Endothelial cell of hepatic sinusoid (primary cell): Measurements from ENCODE around the gene DCXR.

Experiments used
- in situ Hi-C: cut with HindIII; loops from 2 replicates; pipeline ENCODE4 v1.10.0; 2017; ENCODE audit warnings: low sequenced_read_pairs

The DCXR gene

GRCh38 chr17:82073446-82073845 lies 35.9 kb upstream of the DCXR start:
- in situ Hi-C loops = no loop called here

DNA sequence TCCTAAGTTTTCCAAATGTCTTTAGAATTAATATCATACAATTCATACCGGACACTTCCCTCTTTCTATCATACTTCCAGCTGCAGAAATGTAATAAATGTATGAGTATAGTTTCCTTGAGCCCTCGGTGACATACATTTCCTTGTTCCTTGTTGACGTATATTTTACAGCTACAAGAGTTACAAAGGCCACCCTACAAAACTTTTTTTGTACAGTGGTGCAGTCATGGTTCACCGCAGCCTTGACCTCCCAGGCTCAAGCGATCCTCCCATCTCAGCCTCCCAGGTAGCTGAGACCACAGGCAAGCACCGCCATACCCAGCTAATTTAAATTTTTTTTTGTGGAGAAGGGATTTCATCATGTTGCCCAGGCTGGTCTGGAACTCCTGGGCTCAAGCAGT lies 35.3 kb upstream of the DCXR start:
- in situ Hi-C loops = no loop called here

GRCh38 chr17:82070611-82071010 lies 33.1 kb upstream of the DCXR start:
- in situ Hi-C loops = no loop called here

GRCh38 chr17:82065638-82066303 lies 28.3 kb upstream of the DCXR start, which contains the start of gene DUS1L:
TSS of gene DUS1L (minus strand) at chr17:82065804. CDS start at chr17:82065059, 745 bp downstream.
- in situ Hi-C loops = no loop called here

DNA sequence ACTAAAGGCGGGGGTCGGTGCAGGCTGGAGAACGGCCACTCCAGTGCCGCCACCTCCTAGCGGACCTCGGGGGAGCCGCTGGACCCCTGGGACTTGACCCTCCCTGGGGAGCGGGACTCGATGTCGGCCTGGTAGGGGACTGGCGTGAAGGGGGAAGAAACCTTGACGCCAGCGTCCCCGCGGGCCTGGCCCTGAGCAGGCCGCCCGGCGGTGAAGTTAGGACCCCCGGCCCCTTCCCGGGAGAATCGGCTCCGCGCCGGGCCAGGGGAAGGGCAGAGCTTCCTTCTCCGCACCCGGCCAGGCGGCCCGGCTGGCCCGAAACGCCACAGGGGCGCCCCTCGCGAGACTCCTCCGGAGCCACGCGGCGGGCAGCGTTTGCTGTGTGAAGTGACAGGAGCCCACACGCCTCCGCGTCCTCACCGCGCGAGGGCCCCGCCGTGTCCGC lies 27.7 kb upstream of the DCXR start:
- in situ Hi-C loops = no loop called here

DNA sequence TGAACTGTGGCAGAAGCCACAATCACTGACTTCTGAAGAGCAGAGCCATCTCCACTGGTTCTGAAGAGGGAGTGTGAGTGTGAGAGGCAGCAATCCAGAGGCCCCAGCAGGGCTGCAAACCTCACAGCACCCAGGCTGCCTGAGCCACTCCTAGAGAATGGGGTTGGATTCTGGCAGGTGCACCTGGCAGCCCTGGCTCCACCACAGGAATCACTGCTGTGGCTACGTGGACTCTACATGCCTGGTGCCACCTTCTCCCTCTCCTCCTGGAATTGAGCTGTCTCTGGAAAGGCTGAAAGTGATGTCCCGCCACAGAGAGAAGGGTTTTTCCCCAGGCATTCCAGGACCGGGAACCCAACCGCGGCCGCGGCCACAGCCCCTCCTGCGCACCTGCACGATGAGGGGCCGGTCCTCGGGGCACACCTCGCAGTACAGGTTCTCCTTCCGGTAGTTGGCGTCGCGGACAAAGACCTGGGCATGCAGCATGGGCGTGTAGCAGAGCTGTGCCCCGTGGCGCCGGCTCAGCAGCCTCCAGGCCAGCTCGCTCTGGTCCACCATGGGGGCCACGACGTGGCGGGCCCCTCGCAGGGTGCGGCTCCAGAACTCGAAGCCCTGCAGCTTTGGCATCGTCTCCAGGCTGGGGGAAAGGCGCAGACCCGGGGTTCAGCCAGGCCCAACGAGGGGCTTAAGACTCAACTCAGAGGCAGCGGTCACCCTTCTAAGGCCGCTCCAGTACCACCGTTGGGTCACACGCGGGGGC lies 27.1 kb upstream of the DCXR start:
- in situ Hi-C loops = no loop called here

- in situ Hi-C loops = no loop called here
Observed at GRCh38 chr17:82063424-82064415, 26.2 kb upstream of the DCXR start.

GRCh38 chr17:82062984-82063368 lies 25.5 kb upstream of the DCXR start:
- in situ Hi-C loops = no loop called here

- in situ Hi-C loops = no loop called here
Observed at GRCh38 chr17:82062076-82062983, 24.8 kb upstream of the DCXR start.

- in situ Hi-C loops = no loop called here
Observed at GRCh38 chr17:82061047-82061925, 23.8 kb upstream of the DCXR start.

DNA sequence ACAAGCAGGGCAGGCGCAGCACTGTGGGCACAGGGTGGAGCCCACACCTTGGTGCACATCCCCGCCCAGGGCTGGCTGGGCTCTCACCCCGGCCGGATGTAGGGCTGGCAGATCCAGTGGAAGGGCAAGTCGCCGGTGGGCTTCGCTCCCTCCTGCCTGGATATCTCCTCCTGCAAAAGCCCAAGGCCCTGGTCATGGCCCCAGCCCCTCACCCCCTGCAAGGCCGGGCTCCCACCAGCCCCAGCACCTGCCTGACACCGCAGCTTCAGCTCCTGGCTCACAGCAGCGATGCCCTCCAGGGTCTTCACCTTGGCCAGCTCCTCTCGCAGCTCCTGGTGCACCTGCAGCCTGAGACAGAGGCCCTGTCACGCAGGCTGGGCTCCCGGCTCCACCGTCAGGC lies 23.1 kb upstream of the DCXR start:
- in situ Hi-C loops = no loop called here

GRCh38 chr17:82060001-82060380 lies 22.5 kb upstream of the DCXR start:
- in situ Hi-C loops = no loop called here

DNA sequence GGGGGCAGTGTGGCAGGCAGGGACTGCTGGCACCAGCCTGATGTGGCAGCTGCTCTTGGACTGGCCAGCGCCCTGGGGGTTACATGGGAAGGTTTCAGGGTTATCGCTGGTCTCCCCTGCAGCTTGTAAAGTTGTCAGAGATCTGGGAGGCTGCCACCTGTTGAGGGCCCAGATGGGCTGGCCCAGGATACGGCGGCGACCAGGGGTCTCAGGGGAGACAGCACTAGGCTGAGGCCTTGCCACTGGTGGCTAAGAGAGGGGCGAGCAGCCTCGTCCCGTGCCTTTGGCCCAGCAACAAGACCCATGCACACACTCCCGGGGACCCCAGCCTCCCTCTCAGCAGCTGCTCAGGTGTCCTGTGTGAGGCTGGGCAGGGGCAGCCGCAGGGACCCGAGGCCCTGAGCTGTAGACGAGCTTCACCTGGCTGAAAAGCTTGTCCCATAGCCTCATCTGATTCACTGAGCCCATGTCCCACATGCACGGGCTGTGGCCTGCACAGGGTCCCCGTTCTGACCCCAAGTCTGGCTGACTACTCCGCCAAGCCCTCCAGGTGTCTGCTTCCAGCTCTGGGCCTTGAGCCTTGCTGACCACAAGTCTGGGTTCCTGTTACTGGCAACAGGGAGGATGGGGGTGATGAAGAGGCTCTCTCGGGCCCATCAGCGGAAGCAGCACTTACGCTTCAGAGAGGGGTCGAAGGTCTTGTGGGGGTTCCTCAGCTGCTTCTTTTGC lies 21.9 kb upstream of the DCXR start:
- in situ Hi-C loops = loop anchor here (10.0 kb wide), 2 partner anchors 75 to 145 kb away; no protein-coding TSS in a partner anchor

GRCh38 chr17:82058855-82059249 lies 21.4 kb upstream of the DCXR start:
- in situ Hi-C loops = loop anchor here (10.0 kb wide), 2 partner anchors 76 to 146 kb away; no protein-coding TSS in a partner anchor

DNA sequence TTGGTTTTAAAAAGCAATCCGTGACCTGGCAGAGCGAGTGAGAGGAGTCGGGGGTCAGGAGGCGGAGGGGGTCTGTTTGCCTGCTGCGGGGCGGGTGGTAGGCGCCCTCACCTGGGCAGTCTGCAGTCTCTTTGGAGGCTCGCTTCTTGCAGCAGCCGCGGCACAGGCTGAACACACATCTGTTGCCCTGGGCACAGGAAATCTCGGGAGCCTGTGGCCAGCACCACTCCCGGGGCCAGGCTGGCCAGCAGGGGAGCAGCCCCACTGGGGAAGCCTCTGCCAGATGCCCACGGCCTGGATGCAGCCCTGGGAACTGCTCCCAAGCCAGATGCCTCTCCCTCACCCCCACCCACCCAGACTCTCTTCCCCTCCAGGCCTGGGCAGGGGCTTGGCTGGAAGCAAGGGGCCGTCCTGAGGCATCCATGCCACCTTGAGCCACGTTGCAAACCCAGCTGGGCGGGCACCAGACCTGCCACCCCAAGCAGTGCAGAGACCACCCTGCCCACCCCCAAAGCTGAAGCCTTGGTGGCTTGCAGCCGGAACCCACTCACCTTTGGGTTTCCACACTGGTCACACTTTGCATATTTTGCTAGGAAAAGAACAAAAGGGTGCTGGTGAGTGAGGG lies 20.8 kb upstream of the DCXR start:
- in situ Hi-C loops = loop anchor here (10.0 kb wide), 2 partner anchors 76 to 146 kb away; no protein-coding TSS in a partner anchor

GRCh38 chr17:82056729-82057621 lies 19.5 kb upstream of the DCXR start:
- in situ Hi-C loops = loop anchor here (10.0 kb wide), 2 partner anchors 78 to 148 kb away; no protein-coding TSS in a partner anchor
